DND-41 (cell line): ENCODE data around the gene FRA10AC1.

Source experiments
- ATAC-seq: fragments of 200-7000 bp; cut with Tn5 transposase; 3 replicates; pipeline ENCODE4 v1.9.1; 2021; ENCODE audit warnings: low read depth; ENCODE audit not compliant: insufficient read depth
- DNase-seq: peaks from one replicate; pipeline ENCODE4 v3.0.0-alpha.2; 2020
- H2AFZ ChIP-seq: 2 replicates; pipeline ENCODE4 v1.6.0; 2012; ENCODE audit warnings: low read depth, low read length
- H3K27ac ChIP-seq: 2 replicates; pipeline ENCODE4 v1.5.1; 2012; ENCODE audit warnings: low read length, inconsistent platforms
- H3K27me3 ChIP-seq: fragments of 200-600 bp; sonication (generic); 2 replicates; pipeline ENCODE4 v1.6.0; 2012; ENCODE audit warnings: low read length, mild to moderate bottlenecking, inconsistent platforms; ENCODE audit not compliant: insufficient read depth, poor library complexity
- H3K36me3 ChIP-seq: 2 replicates; pipeline ENCODE4 v1.5.1; 2012; ENCODE audit warnings: low read length, inconsistent platforms; ENCODE audit not compliant: insufficient read depth
- H3K4me1 ChIP-seq: 2 replicates; pipeline ENCODE4 v1.5.1; 2012; ENCODE audit warnings: mild to moderate bottlenecking, low read length; ENCODE audit not compliant: insufficient read depth
- H3K4me2 ChIP-seq: 2 replicates; pipeline ENCODE4 v1.6.0; 2012; ENCODE audit warnings: mild to moderate bottlenecking, moderate library complexity, low read length, inconsistent platforms; ENCODE audit not compliant: insufficient read depth
- H3K4me3 ChIP-seq, 2 experiments: fragments of 200-600 bp in 1 of 2; shearing (Covaris generic) in 1 of 2; 2 replicates each; pipeline ENCODE4 v1.5.1; 2012 to 2016; ENCODE audit warnings: inconsistent platforms in 2 of 2, low read length in 2 of 2, mild to moderate bottlenecking in 2 of 2, low read depth in 1 of 2, moderate library complexity in 1 of 2
- H3K79me2 ChIP-seq: 2 replicates; pipeline ENCODE4 v1.6.0; 2012; ENCODE audit warnings: low read length, inconsistent platforms; ENCODE audit not compliant: insufficient read depth
- H3K9ac ChIP-seq: 2 replicates; pipeline ENCODE4 v1.6.0; 2012; ENCODE audit warnings: low read depth, mild to moderate bottlenecking, inconsistent platforms, low read length, moderate library complexity
- H3K9me3 ChIP-seq: 2 replicates; pipeline ENCODE4 v1.5.1; 2012; ENCODE audit warnings: low read length, moderate library complexity, mild to moderate bottlenecking, inconsistent platforms; ENCODE audit not compliant: insufficient read depth, severe bottlenecking
- H4K20me1 ChIP-seq: 2 replicates; pipeline ENCODE4 v1.6.0; 2012; ENCODE audit warnings: low read length; ENCODE audit not compliant: insufficient read depth
- CTCF ChIP-seq: IDR thresholded peaks from 2 replicates; pipeline ENCODE4 v1.5.1; 2012; ENCODE audit warnings: borderline replicate concordance, low read length, moderate library complexity, mild to moderate bottlenecking; ENCODE audit not compliant: poor library complexity, severe bottlenecking; ENCODE audit errors: extremely low read depth
- EZH2 ChIP-seq: IDR thresholded peaks from 3 replicates; pipeline ENCODE4 v1.6.1; 2012; ENCODE audit warnings: borderline replicate concordance, low read depth, mild to moderate bottlenecking, moderate library complexity, low read length, inconsistent platforms; ENCODE audit not compliant: severe bottlenecking

Gene FRA10AC1

DNA sequence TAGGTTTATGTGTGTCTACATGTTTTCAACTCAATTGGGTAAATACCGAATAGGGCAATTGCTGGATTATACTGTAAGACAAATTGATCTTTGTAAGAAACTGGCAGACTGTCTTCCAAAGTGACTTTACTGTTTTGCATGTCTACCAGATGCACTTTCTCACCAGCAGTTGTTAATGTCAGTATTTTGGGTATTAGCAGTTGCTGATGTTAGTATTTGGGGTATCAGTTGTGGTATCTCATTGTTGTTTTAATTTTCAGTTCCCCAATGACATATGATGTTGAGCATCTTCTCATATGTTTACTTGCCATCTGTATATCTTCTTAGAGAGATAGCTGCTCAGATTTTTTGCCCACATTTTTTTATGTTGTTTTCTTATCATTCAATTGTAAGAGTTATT is 79.5 kb downstream of the FRA10AC1 start:
- Histone ChIP-seq H3K4me2 (no peak overlapping the region), H4K20me1 (no peaks in the 10 kb centered on the region), H3K79me2 (no peaks in the 10 kb centered on the region), H3K27ac (no peak overlapping the region), H3K9me3 (no peaks in the 10 kb centered on the region), H3K4me1 (no peaks in the 10 kb centered on the region), H2AFZ (no peak overlapping the region), H3K9ac (no peak overlapping the region), H3K36me3 (no peaks in the 10 kb centered on the region), H3K27me3 (peaks cover 6% of the 10 kb centered on the region), H3K4me3 (no peak overlapping the region)
- no peak for ATAC-seq
- DNase-seq, result no peak
- TF ChIP-seq CTCF, result no peak
- TF ChIP-seq EZH2, result no peak

GRCh38 chr10:93620925-93621324 is 81.5 kb downstream of the FRA10AC1 start:
- Histone ChIP-seq H3K9ac (no peak overlapping the region), H3K4me1 (no peaks in the 10 kb centered on the region), H3K27ac (no peak overlapping the region), H3K9me3 (no peaks in the 10 kb centered on the region), H3K36me3 (no peaks in the 10 kb centered on the region), H3K4me3 (no peak overlapping the region), H3K4me2 (no peak overlapping the region), H3K79me2 (no peaks in the 10 kb centered on the region), H2AFZ (no peak overlapping the region), H3K27me3 (peaks cover 6% of the 10 kb centered on the region), H4K20me1 (no peaks in the 10 kb centered on the region)
- no peak for ATAC-seq
- DNase-seq, result no peak
- no peak for TF ChIP-seq EZH2
- no peak for TF ChIP-seq CTCF
